HG02678 (cell line): ENCODE data around the gene GJA1.

Experiments used
- ATAC-seq: cut with Tn5 transposase; IDR thresholded peaks from one replicate; pipeline ENCODE4 v1.9.1; 2021; ENCODE audit warnings: mild to moderate bottlenecking, moderate library complexity; ENCODE audit not compliant: unreplicated experiment

Gene GJA1

DNA sequence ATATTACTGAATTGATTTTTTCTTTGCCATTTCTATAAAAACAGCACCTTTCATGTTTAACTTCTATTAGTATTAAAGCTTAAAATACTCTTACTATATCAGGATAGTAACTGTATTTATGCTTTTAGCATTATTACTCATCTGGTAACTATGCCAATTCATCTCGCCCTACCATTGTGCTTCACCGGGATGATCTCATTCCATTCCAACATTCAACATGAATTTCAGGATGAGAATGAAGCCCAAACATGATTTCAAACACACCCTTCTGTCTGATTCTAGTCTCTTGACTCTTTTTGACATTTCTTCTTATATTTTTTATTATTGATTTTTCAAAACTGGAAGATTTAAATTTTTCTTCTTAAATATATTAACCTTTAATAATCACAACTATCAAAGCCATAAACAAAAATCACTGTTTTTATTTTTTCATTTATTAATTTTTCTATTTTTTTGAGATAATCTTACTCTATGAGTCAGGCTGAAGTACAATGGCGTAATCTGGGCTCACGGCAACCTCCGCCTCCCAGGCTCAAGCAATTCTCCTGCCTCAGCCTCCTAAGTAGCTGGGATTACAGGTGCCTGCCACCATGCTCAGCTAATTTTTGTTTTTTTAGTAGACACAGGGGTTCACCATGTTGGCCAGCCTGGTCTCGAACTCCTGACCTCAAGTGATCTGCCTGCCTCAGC is 46.7 kb downstream of the GJA1 start:
- no peak for ATAC-seq

DNA sequence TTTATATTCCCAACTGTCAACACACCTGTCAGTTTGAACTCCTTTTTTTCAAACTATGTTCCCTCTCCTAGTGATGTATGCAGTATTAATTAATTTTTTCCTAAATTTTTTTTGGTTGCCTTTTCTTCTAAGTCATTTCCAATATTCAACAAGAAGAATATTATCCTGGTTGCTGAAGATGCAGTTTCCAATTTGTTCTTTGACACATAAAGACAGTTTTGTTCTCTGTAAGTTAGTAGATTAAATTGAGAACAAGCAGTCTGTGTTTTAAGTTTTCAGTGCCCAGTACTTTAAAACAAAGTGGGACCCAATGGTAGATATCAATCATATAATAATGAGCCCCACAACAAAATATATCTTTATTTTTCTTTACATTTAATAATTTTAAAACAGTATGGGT is 47.3 kb downstream of the GJA1 start:
- ATAC-seq, result no peak

DNA sequence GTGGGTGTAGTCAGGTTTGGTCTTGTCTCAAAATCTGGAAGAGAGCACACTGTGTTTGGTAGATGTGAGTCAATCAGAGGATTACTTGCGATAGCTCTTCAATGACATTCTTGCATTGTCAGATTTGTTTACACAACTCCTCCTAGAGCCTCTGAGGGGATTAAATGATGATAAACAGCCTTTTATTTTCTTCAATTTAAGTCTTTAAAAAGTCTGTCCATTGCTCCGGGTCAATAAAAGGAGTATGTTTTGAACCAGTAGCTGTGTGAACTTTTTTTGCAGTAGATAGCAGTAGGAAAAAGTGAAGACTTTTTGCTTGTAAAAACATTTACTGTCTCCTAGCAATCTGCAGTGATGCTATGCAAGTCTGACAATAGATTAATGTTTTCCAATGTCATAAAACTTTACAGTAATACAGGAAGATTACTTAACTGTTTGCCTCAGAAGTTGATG is 49.9 kb downstream of the GJA1 start:
- no peak for ATAC-seq

DNA sequence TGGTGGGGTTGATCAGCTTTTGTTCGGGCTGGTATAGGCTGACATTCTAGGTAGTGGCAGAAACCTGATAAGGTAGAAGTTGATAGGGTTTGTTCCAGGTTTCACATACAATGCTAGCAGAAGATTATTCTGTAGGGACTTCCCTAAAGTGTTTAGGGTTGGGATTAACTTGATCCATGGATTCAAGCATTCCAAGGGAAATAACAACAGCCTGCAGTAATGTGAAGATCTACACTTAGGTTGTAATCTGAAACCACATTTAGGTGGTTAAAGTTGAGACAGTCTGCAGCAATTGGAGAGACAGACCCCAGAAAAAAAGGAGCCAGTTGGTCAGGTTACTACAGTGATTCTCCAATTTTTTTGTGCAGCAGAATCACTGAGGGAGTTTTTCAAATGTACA is 56.1 kb downstream of the GJA1 start:
- no peak for ATAC-seq

DNA sequence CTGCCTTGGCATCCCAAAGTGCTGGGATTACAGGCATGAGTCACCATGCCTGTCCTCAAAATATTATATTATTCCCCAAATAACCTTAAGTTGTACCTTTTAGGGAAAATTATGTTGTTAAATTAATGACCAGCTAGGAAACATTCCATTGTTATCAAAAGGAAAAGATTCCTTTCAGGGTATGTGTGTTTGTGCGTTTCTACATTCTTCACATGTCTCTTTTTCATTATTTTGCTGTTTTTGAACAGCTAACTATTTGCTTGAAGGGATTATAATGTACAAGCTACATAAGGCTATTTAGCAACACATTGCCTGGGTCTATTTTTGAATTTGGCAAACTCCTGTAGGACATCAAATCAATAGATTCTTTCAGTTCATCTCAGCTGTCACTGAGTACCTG is 57.1 kb downstream of the GJA1 start:
- ATAC-seq, result no peak

DNA sequence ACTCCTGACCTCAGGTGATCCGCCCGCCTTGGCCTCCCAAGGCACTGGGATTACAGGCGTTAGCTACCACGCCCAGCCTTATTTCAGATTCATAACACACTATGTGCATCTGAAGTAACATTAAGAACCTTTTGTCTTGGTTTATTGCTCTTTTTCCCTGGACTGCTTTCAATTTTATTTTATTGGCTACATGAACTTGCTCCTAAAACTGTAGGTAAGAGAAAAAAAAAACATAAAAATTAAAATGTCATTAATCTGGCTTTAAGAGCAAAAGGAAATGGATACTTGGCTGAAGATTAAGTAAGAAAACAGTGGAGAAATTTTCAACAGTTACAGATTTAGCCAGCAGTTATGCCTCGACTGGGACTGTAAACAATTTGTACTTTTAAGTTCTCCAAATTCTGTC is 62.5 kb downstream of the GJA1 start:
- ATAC-seq, result no peak

DNA sequence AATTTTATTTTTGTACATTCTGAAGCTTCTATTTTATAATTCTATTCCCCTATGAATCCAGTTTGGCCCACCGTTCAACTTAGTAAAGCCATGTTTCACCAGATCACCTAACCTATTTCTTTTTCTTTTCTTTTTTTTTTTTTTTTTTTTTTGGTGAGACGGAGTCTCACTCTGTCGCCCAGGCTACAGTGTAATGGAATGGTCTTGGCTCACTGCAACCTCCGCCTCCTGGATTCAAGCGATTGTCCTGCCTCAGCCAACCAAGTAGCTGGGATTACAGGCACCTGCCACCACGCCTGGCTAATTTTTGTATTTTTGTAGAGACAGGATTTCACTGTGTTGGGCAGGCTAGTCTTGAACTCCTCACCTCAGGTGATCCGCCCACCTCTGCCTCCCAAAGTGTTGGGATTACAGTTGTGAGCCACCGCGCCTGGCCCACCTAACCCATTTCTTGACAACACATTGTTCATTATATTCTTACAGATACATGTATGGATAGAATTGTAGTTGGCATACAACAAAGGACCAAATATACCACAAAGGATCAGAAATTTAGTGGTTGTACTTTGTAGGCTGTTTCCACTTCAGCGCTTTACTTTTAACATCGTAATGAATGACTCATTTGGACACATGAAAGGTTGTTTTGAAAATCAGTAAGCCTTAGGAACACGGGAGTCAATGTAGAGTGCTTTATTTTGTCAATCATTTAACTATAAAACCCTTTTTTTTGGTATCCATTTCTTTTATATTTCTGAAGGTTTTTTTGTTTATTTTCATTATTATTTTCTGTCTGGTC is 63.2 kb downstream of the GJA1 start:
- no peak for ATAC-seq
